Effector CD8-positive, alpha-beta T cell (primary cell): ENCODE data around the gene KRT25.

ENCODE experiments used
- DNase-seq: peaks from one replicate; lab custom pipeline; 2025; lab: John Stamatoyannopoulos, UW
- total RNA-seq, 4 experiments: gene quantifications; one replicate each; lab custom pipeline; 2026; lab: John Stamatoyannopoulos, UW

KRT25 gene, protein sequence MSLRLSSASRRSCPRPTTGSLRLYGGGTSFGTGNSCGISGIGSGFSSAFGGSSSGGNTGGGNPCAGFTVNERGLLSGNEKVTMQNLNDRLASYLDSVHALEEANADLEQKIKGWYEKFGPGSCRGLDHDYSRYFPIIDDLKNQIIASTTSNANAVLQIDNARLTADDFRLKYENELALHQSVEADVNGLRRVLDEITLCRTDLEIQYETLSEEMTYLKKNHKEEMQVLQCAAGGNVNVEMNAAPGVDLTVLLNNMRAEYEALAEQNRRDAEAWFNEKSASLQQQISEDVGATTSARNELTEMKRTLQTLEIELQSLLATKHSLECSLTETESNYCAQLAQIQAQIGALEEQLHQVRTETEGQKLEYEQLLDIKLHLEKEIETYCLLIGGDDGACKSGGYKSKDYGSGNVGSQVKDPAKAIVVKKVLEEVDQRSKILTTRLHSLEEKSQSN
- 0 reads per million in 4 experiments for total RNA-seq

GRCh38 chr17:40755231-40755630 lies at the start of gene KRT25:
TSS of gene KRT25 (minus strand) at chr17:40755331. CDS start at chr17:40755271, 60 bp downstream.
- DNase-seq: no peak

- DNase-seq: peak; percentile 59
Measured at GRCh38 chr17:40803617-40804082, 48.5 kb upstream of the KRT25 start.

- no peak for DNase-seq
Measured at GRCh38 chr17:40801157-40801556, 46.0 kb upstream of the KRT25 start.

DNA sequence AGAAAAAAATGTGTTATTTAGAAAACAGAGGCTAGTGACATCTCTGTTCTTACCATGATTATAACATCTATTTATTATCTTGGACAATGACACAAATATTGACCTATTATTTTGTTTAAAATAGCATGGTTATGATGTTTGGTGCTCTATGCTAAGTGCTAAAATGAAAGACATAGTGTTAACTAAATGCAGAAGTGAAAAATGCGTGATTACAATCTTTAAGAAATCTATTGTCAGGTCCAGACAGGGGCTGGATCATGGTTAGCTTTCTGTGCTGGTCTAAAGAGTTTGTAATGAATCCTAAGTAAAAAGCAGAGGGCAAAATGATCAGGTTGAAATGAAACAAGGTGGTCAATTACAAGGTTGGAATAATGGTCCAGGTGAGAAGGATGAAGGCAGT lies 45.2 kb upstream of the KRT25 start:
- no peak for DNase-seq

DNA sequence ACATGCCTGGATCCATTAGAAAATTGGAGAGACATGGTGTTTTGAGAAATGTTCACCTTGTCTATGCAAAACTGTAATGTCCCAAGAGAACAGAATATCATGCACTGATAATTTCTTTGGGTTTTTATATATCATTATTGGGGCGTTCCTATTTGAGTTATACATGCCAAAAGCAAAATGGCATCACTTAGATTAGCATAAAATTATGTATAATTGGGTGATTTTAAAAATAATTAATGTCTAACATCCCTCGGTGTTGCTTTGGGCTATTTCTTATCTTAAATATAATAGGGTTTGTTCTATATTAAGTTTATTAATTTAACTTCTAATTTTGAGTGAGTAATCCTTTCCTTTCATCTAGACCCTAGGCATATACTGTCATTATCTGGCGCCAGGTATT lies 44.7 kb upstream of the KRT25 start, which contains the start of gene KRT28:
KRT28 (minus strand) TSS at position 101 of the 400 bp plus-strand sequence; CDS start at position 35, 66 bp downstream.
- DNase-seq: no peak

DNA sequence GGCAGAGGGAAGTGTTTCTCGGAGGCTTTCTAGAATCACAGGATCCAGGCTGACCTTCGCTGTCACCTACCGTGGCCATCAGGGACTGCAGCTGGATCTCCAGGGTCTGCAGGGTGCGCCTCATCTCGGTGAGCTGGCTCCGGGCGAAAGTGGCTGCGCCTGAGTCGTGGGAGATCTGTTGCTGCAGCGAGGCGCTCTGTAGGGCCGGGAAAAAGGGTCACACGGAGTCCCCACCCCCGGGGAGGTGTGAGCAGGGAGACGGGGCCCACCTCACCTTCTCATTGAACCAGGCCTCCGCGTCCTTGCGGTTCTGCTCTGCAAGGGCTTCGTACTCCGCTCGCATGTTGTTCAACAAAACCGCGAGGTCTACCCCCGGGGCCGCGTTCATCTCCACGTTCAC lies 41.7 kb upstream of the KRT25 start:
- no peak for DNase-seq

- DNase-seq: no peak
Measured at GRCh38 chr17:40795019-40795667, 40.0 kb upstream of the KRT25 start.

- no peak for DNase-seq
Measured at GRCh38 chr17:40794466-40794865, 39.3 kb upstream of the KRT25 start.

DNA sequence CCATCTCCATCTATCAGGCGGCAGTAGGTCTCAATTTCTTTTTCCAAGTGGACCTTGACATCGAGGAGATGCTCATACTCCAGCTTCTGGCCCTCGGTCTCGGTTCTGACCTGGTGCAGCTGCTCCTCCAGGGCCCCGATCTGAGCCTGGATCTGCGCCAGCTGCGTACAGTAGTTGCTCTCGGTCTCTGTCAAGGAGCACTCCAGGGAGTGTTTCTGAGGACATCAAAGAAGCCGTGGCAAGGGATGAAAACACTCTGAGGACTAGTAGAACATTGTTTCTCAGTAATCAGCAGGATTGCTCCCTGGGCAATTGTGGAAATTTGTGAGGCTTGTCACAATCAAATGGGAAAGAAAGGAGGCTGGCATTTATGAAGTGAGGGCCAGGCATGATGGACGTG lies 38.7 kb upstream of the KRT25 start:
- DNase-seq: no peak

GRCh38 chr17:40791787-40792436 lies 36.8 kb upstream of the KRT25 start:
- DNase-seq: no peak

DNA sequence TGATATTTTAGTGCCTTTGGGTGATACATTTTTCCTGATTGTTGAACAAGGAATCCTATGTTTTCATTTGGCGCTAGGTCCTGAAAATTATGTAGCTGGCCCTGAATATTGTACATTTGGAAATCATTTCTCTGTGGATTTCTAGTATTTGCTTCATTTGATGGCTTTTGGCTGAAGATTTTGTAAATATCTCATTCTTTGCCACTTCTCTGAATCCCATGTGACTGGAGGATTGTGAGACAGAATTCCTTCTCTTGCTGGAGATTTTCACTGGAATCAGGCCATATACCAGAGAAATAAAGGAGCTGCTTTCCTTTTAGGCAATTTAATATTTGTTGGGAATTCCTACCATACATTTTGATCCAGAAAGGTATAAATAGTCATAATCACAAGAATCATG lies 36.0 kb upstream of the KRT25 start:
- no peak for DNase-seq

- DNase-seq: no peak
Measured at GRCh38 chr17:40782450-40782849, 27.3 kb upstream of the KRT25 start, which contains the start of gene KRT27. TSS of gene KRT27 (minus strand) at chr17:40782550. CDS start at chr17:40782493, 57 bp downstream.

GRCh38 chr17:40779181-40779909 lies 24.2 kb upstream of the KRT25 start:
- DNase-seq: no peak

- DNase-seq: no peak
Measured at GRCh38 chr17:40778461-40778860, 23.3 kb upstream of the KRT25 start.

GRCh38 chr17:40777971-40778370 lies 22.8 kb upstream of the KRT25 start:
- DNase-seq: no peak

- DNase-seq: no peak
Measured at GRCh38 chr17:40777459-40777858, 22.3 kb upstream of the KRT25 start.

DNA sequence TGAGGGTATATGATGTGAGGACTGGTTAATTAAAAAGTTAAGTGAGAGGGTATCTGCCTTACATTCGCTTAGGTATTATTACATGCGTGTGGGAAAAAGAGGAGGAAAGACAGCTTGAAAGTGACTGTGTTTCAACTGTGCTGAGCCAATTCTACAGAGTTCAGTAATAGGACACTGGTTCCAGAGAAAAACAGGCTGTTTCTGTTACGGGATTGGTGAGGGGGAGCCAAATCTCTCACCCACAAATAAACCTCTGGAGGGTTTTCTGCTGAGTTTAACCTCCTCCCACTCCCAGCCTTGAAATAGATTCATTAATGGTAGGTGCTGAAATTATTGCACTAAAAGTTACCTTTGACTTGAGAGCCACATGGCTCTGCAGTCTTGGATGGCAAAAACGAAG lies 20.8 kb upstream of the KRT25 start:
- DNase-seq: no peak

DNA sequence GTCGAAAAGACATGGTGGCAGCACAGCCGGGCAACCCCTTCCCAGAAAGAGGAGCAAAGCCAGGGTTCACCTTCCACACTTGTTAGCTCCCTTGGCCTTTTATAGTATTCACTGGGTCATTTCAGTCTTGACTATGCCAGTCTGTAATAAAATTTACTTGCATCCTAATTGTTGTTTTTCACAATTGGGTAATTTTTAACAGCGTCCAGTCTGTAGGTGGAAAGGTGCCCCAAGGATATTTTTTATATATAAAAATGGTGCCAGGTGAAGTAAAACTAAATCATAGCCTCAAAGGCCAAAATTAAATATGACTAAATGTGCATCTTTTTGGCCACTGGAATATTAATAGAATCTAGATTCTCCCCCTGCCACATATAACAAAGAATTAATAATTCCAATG lies 17.0 kb upstream of the KRT25 start, which contains the start of gene KRT26:
KRT26 (minus strand) TSS at position 101 of the 400 bp plus-strand sequence; CDS start at position 13, 88 bp downstream.
- no peak for DNase-seq

GRCh38 chr17:40765657-40766056 lies 10.5 kb upstream of the KRT25 start:
- no peak for DNase-seq

GRCh38 chr17:40763752-40764151 lies 8.6 kb upstream of the KRT25 start:
- no peak for DNase-seq
